Activated CD8-positive, alpha-beta memory T cell treated with anti-CD3 and anti-CD28 coated beads for 24 hours (primary cell): Measurements from ENCODE around the gene NOTCH2.
A peak's percentile ranks its signal among the peaks of the same experiment; 100 is the strongest.

ENCODE experiments used
- DNase-seq: peaks from one replicate; pipeline ENCODE4 v3.0.0-alpha.2; 2020

NOTCH2 gene

DNA sequence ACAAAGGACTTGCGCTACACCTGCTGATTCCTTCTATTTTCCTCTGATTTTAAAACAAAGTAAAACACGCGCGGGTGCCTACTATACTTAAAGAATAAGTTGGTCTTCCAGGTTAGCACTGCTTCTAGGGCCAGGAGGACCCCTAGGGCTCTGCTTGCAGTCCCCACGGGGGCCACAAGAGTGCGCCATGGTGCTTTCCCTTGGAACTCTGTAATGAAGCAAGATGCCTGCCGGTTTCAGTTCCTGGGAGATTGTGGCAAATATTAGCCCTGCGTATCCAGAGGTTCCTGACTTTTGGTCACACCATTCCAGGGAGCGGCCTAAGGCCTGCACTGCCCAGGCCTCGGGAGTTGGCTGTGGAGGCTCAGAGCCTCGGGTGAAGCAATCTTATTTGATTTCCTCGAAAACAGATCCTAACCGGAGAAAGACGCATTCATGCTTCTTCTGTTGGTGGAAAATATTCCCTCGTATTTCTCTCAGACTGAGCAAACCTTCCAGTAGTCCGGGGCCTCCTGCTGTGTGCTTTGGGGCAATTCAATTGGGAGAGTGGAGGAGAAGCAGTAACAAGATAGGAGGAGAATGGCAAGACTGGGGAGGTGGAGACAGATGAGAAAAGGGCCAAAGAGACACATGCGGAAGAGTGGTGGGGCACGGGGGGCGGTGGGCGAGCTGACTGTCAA, 198.4 kb downstream of the NOTCH2 start:
- peak; percentile 88 for DNase-seq

DNA sequence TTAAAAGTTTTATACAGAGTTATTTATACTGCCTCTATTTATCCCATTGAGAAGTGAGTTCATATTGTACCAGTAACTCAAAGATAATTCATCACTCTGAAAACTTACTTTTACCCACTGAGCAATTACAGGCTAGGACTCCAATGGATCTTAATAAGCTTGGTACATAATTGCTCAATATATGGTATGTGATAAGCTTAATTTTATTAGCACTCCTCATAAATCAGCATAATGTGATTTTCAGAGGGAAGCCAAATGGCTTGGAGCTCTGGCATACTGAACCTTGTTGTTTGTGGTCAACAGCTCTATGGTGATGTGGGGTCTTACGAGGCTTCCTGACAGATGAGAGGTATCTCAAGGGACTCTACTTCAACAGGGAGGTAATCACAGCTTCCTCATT, 199.5 kb downstream of the NOTCH2 start:
- DNase-seq = no peak

DNA sequence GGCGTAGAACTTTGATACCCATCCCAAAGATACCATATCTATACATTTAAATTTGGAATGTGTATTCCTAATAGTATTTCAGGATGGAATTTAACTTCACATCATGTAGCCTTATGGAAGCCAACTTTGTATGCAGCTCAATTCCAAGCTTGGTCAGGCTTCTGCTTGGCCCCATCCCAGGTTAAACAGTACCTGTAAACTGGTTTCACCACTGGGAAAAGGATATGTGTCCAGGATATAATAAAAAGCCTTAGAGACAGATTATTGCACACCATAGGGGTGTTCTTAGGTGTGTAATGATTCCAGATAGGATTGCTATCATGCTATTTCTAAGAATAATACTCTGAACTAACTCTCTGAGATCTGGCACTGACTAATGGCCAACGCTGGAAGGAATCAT, 201.3 kb downstream of the NOTCH2 start:
- DNase-seq = no peak

DNA sequence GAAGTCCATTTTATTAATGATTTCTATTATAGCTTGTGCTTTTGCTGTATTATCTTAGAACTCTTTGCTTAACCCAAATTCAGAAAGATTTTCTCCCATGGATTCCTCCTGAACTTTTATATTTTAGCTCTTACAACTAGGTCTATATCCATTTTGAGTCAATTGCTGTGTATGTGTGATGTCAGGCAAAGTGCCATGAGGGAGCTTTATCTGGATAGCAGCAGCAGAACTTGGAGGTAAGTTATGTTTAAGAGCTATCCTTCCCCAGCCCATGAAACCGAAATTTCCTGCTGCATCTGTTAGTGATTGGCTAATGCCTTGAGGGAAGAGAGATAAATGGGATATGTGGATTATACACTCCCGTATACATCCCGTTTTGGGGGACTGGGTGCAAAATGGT, 203.0 kb downstream of the NOTCH2 start:
- DNase-seq = no peak

GRCh38 chr1:119865627-119866026, 203.8 kb downstream of the NOTCH2 start:
- DNase-seq = no peak

GRCh38 chr1:119862276-119862675, 207.2 kb downstream of the NOTCH2 start:
- DNase-seq = no peak
